HCT116 (cell line): ENCODE measurements around the gene C16orf78. TPM values are rescaled to one million over a fixed set of nuclear protein-coding genes. Genes with fewer than 3 reads are reported as not detected.

ENCODE experiments used
- ATAC-seq: fragments of 200-7000 bp; cut with Tn5 transposase; 2 replicates; pipeline ENCODE4 v1.9.1; 2020; ENCODE audit warnings: mild to moderate bottlenecking, moderate library complexity
- BruUV-seq: library from RNA; stranded (reverse); fragments of 400-500 nt; replicated peaks from 2 replicates; lab custom pipeline; 2021; lab: Mats Ljungman, UMichigan
- CTCF ChIA-PET: fragments of 300-600 bp; sonication (Branson Sonifier 250); formaldehyde crosslinking; loops from one replicate; lab custom pipeline; 2021; ENCODE audit warnings: antibody characterized with exemption; lab: Charles Lee
- POLR2A ChIA-PET: fragments of 300-600, 350-600 bp; sonication (Branson Sonifier 250); formaldehyde crosslinking; loops from one replicate; lab custom pipeline; 2021; ENCODE audit warnings: antibody characterized with exemption; lab: Charles Lee
- RAD21 ChIA-PET, 2 experiments: fragments of 300-600 bp; sonication (Branson Sonifier 250); formaldehyde crosslinking; loops; one replicate each; lab custom pipeline; 2023; ENCODE audit warnings: low total read pairs in 2 of 2; ENCODE audit not compliant: uncharacterized antibody in 2 of 2, unreplicated experiment in 2 of 2, low non-redundant PET in 1 of 2; lab: Charles Lee
- DNase-seq: peaks from one replicate; pipeline ENCODE4 v3.0.0-alpha.2; 2010; ENCODE audit warnings: low read depth, low spot score
- H2AFZ ChIP-seq: fragments of 200-600 bp; shearing (Covaris generic), sonication (generic); 2 replicates; pipeline ENCODE4 v1.6.1; 2017; ENCODE audit warnings: low read depth, mixed run types, mixed read lengths, antibody characterized with exemption, low read length; ENCODE audit not compliant: poor library complexity, severe bottlenecking
- H3K27ac ChIP-seq: 2 replicates; pipeline ENCODE4 v1.5.1; 2012; ENCODE audit warnings: low read depth, low read length
- H3K27me3 ChIP-seq: fragments of 200-600 bp; sonication (generic); 2 replicates; pipeline ENCODE4 v1.6.1; 2016; ENCODE audit warnings: mixed run types, low read length, mixed read lengths; ENCODE audit not compliant: insufficient read depth
- H3K36me3 ChIP-seq, 2 experiments: fragments of 200-500 bp in 1 of 2; fragments of 200-600 bp in 1 of 2; sonication (Bioruptor generic) in 1 of 2; sonication (generic) in 1 of 2; 2 replicates each; pipeline versions ENCODE4 v1.5.1 to v1.6.1; 2014 to 2016; ENCODE audit warnings: low read length in 2 of 2, inconsistent platforms in 1 of 2, mixed read lengths in 1 of 2, mixed run types in 1 of 2; ENCODE audit not compliant: insufficient read depth in 2 of 2, control insufficient read depth in 1 of 2
- H3K4me1 ChIP-seq, 2 experiments: fragments of 200-600 bp in 1 of 2; sonication (generic) in 1 of 2; 2 replicates each; pipeline versions ENCODE4 v1.5.1 to v1.6.1; 2012 to 2017; ENCODE audit warnings: low read length in 2 of 2, inconsistent platforms in 1 of 2, mild to moderate bottlenecking in 1 of 2, mixed read lengths in 1 of 2, mixed run types in 1 of 2, moderate library complexity in 1 of 2; ENCODE audit not compliant: insufficient read depth in 2 of 2, control insufficient read depth in 1 of 2
- H3K4me2 ChIP-seq: fragments of 200-600 bp; sonication (generic); 2 replicates; pipeline ENCODE4 v1.6.1; 2017; ENCODE audit warnings: mixed run types, low read length, mixed read lengths
- H3K4me3 ChIP-seq, 2 experiments: fragments of 200-600 bp in 1 of 2; sonication (generic) in 1 of 2; replicated peaks in 1 of 2; 2 replicates each; pipeline ENCODE4 v1.5.1; 2011 to 2016; ENCODE audit warnings: low read length in 2 of 2, control low read depth in 1 of 2, low read depth in 1 of 2, mild to moderate bottlenecking in 1 of 2, mixed read lengths in 1 of 2, mixed run types in 1 of 2
- H3K79me2 ChIP-seq: fragments of 200-600 bp; sonication (generic); 2 replicates; pipeline ENCODE4 v1.6.1; 2017; ENCODE audit warnings: mild to moderate bottlenecking, mixed run types, low read length, moderate library complexity, mixed read lengths; ENCODE audit not compliant: insufficient read depth
- H3K9ac ChIP-seq: fragments of 200-600 bp; sonication (generic); 2 replicates; pipeline ENCODE4 v1.6.1; 2016; ENCODE audit warnings: low read length, mixed read lengths
- H3K9me2 ChIP-seq: fragments of 200-600 bp; sonication (generic), shearing (Covaris generic); 2 replicates; pipeline ENCODE4 v1.6.1; 2017; ENCODE audit warnings: mixed run types, mild to moderate bottlenecking, moderate library complexity; ENCODE audit not compliant: insufficient read depth
- H3K9me3 ChIP-seq, 2 experiments: fragments of 200-500 bp in 1 of 2; fragments of 200-600 bp in 1 of 2; sonication (Bioruptor generic) in 1 of 2; sonication (generic) in 1 of 2; 2 replicates each; pipeline ENCODE4 v1.6.1; 2014 to 2017; ENCODE audit warnings: low read length in 2 of 2, mixed read lengths in 2 of 2, inconsistent platforms in 1 of 2, low read depth in 1 of 2, mild to moderate bottlenecking in 1 of 2, mixed run types in 1 of 2, moderate library complexity in 1 of 2; ENCODE audit not compliant: control insufficient read depth in 1 of 2, insufficient read depth in 1 of 2
- H4K20me1 ChIP-seq: fragments of 200-600 bp; sonication (generic), shearing (Covaris generic); 2 replicates; pipeline ENCODE4 v1.6.1; 2017; ENCODE audit warnings: mixed run types, mild to moderate bottlenecking, moderate library complexity; ENCODE audit not compliant: insufficient read depth
- CBX3 ChIP-seq: IDR thresholded peaks from 2 replicates; pipeline ENCODE4 v1.6.1; 2012; ENCODE audit warnings: low read depth
- CEBPB ChIP-seq: IDR thresholded peaks from 2 replicates; pipeline ENCODE4 v1.6.1; 2012; ENCODE audit warnings: low read depth
- CTCF ChIP-seq, 3 experiments: fragments of 200-600 bp in 1 of 3; sonication (generic) in 1 of 3; IDR thresholded peaks in 2 of 3; conservative IDR thresholded peaks in 1 of 3; 2 replicates each; pipeline ENCODE4 v1.5.1; 2012 to 2017; ENCODE audit warnings: low read depth in 2 of 3, low read length in 2 of 3, antibody characterized with exemption in 1 of 3, borderline replicate concordance in 1 of 3, control low read depth in 1 of 3, mild to moderate bottlenecking in 1 of 3, mixed read lengths in 1 of 3, mixed run types in 1 of 3, moderate library complexity in 1 of 3; ENCODE audit not compliant: insufficient read depth in 1 of 3
- EGR1 ChIP-seq: IDR thresholded peaks from 2 replicates; pipeline ENCODE4 v1.6.1; 2012; ENCODE audit warnings: low read depth
- ELF1 ChIP-seq: IDR thresholded peaks from 2 replicates; pipeline ENCODE4 v1.6.1; 2012; ENCODE audit warnings: low read depth, borderline replicate concordance
- JUND ChIP-seq: IDR thresholded peaks from 2 replicates; pipeline ENCODE4 v1.6.1; 2012
- MAX ChIP-seq: IDR thresholded peaks from 2 replicates; pipeline ENCODE4 v1.6.1; 2012
- REST ChIP-seq: IDR thresholded peaks from 2 replicates; pipeline ENCODE4 v1.6.1; 2012; ENCODE audit warnings: low read depth
- SP1 ChIP-seq: IDR thresholded peaks from 2 replicates; pipeline ENCODE4 v1.6.1; 2012; ENCODE audit warnings: low read depth
- intact Hi-C: fragments of 100-400 bp; cut with micrococcal nuclease; formaldehyde crosslinking; loops from 2 replicates; pipeline ENCODE4 v1.10.0; 2022
- total RNA-seq: library from RNA; stranded (reverse); gene quantifications from one replicate; pipeline ENCODE4 v1.2.1, GENCODE V29; 2021; ENCODE audit not compliant: unreplicated experiment

C16orf78 gene
- total RNA-seq, 1 experiment from 2014 or later: not detected

GRCh38 chr16:49333259-49333597, 40.4 kb upstream of the C16orf78 start:
- H3K27me3 ChIP-seq: peaks cover 46% of the 10 kb centered on the region
- H3K4me3 ChIP-seq: no peak overlapping the region
- H3K4me1 ChIP-seq: no peaks in the 10 kb centered on the region
- TF ChIP-seq JUND: no peak
- TF ChIP-seq ELF1: no peak
- TF ChIP-seq CEBPB: no peak
- TF ChIP-seq REST: no peak
- no peak for TF ChIP-seq MAX
- no peak for TF ChIP-seq EGR1
- TF ChIP-seq CBX3: no peak
- TF ChIP-seq CTCF (IDR thresholded peaks at IDR 0.05 in 2 of 3, conservative IDR thresholded peaks at IDR 0.05 in 1 of 3; ENCODE audit: borderline replicate concordance in 1 of 3, insufficient read depth in 1 of 3, low read depth in 2 of 3, low read length in 2 of 3): no peak
- TF ChIP-seq SP1: no peak
- intact Hi-C loops: no loop called here
- H4K20me1 ChIP-seq: no peaks in the 10 kb centered on the region
- no peak overlapping the region for H2AFZ ChIP-seq
- ChIA-PET POLR2A (no interaction called here), RAD21 (no interaction called here), CTCF (interaction anchor here (0.8 kb wide), 1 partner anchor 17 kb away, joined by 3 read pairs; no protein-coding TSS in a partner anchor)
- H3K9me2 ChIP-seq: no peaks in the 10 kb centered on the region
- H3K79me2 ChIP-seq: no peaks in the 10 kb centered on the region
- H3K36me3 ChIP-seq: no peaks in the 10 kb centered on the region
- no peaks in the 10 kb centered on the region for H3K9me3 ChIP-seq
- H3K27ac ChIP-seq: no peak overlapping the region
- BruUV-seq: no TSS peak
- H3K4me2 ChIP-seq: no peak overlapping the region
- ATAC-seq (no peak), DNase-seq (no peak)
- H3K9ac ChIP-seq: no peak overlapping the region
